Stimulated activated CD8-positive, alpha-beta memory T cell treated with anti-CD3 and anti-CD28 coated beads, Interleukin-7, amount 100 ng/mL, for 1 hour (primary cell): Measurements from ENCODE around the gene SBK2.
A peak's percentile ranks its signal among the peaks of the same experiment; 100 is the strongest.
"Not testable (repeated sequence)": the region's sequence is repeated elsewhere in the genome, so short reads cannot be mapped to it uniquely, and the experiment has no call there.

Experiments
- DNase-seq, 2 donors: peaks; one replicate each; pipeline ENCODE4 v3.0.0-alpha.2; 2020; ENCODE audit warnings: low read depth in 2 of 2

The SBK2 gene

GRCh38 chr19:55536951-55537740, at the start of gene SBK2:
TSS of gene SBK2 (minus strand) at chr19:55537133. CDS start at chr19:55536294, 839 bp downstream.
- DNase-seq = no peak

GRCh38 chr19:55585658-55586339, 48.9 kb upstream of the SBK2 start:
- no peak for DNase-seq

GRCh38 chr19:55584871-55585270, 47.9 kb upstream of the SBK2 start:
- no peak for DNase-seq

DNA sequence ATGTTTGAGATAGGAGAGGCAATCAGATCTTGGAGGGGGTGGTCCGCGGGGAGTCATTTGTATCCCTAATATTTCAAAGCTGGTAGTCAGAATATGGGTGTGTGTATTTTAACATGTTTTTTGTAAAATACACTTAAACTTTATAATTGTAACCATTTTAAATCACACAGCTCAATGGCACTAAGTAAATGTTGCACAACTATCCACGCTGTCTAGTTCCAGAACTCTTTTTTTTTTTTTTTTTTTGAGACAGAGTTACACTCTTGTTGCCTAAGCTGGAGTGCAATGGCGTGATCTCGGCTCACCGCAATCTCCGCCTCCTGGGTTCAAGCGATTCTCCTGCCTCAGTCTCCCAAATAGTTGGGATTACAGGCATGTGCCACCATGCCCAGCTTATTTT, 47.0 kb upstream of the SBK2 start:
- DNase-seq = not testable (repeated sequence)

- not testable (repeated sequence) for DNase-seq
These were observed 45.4 kb upstream of the SBK2 start for GRCh38 chr19:55582284-55582683.

GRCh38 chr19:55581823-55582223, 44.9 kb upstream of the SBK2 start:
- no peak for DNase-seq

- no peak for DNase-seq
These were observed 44.4 kb upstream of the SBK2 start for GRCh38 chr19:55581145-55581822.

DNA sequence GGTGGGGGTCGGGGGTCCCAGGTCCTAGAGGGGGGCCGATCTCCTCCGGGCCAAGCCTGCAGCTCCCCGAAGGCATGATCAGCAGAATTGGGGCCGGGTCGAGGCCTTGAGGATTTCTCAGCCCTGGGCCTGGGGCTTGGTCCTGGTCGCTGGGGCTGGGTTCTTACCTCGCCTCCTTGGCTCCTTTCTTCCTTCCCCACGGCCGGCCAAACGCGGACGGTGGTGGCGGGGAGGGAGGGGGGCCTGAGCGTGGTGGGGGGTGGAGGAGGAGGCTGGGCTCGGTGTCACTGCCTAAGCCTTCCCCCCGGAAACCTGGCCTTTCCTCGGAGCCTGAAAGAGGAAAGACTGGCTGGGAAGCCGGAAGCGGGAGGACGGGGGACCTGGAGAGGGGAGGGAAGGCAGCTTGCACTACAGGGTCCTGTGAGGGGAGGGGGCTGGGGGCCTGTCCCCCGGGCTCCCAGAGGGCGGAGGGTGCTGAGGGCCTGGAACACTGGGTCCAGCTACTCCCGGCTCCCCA, 43.8 kb upstream of the SBK2 start, which contains the start of gene ZNF579:
ZNF579 (minus strand) TSS at position 221 of the 517 bp plus-strand sequence. CDS start 1,209 bp downstream, outside the sequence.
- DNase-seq = peak; percentile 46 to 52

DNA sequence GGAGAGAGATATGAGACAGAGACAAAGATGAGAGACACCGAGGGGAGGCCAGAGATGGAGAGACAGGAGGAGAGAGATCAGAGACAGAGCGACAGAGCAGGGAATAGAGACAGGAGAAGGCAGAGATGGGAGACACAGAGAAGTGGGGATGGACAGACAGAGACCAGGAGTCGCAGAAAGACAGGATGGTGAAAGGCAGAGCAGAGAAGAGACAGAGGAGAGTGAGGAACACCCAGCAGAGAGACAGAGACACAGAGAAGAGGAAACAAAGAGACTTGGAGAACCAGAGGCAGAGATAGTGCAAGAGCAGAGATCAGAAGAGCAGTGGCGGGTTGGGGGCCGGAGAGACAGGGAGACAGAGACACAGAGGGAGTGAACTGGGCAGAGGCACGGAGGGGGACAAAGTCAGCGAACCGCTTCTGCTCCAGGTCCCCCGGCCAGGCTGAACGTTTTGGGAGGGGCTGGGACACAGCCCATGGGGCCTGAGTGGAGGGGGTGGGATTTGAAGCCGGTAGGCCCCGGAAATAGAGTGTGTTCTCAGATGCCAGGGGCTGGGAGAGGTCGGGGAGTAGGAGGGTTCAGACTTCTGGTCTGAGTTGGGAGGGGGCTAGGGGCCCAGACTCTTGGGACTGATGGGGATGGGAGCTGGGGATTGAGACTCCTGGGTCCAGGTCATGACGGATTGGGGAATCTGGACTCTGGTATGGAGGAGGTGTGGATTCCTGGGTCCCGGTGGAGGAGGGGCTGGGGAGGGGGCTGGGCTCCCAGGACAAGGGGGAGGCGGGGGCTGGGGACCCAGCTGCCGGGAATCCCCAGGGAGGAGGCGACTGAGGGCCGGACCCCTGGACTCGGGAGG, 43.1 kb upstream of the SBK2 start:
- DNase-seq = no peak

- DNase-seq = no peak
These were observed 42.1 kb upstream of the SBK2 start for GRCh38 chr19:55578761-55579747.

DNA sequence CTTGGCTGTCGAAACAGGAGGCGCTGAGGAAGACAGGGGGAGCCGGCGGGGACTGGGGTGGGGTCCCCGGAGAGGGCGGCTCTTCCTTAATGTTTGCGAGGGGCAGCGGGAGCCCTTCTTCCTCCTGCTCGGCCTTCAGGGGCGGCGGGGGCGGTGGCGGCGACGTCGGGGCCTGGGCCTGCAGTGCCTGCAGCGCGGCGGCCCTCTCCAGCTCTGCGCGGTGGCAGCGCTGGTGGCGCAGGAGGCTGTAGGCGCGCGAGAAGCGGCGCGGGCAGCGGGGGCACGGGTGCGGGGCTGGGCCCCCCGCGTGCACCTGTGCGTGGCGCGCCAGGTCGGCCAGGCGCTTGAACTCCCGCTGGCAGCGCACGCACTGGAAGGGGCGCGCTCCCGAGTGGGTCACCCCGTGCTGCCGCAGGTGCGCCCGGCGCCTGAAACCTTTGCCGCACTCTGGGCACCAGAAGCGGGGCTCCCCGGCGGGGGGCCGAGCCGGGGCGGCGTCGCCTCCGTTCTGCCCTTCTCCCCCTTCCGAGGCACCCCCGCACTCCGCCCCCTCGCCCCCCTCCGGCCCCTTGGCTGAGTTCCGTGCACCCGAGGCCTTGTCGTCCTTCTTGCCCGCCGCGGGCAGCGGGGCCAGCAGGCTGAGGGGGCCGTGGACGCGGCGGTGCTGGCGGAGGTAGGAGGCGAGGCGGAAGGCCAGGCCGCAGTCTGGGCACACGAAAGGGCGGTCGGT, 41.3 kb upstream of the SBK2 start:
- no peak for DNase-seq

DNA sequence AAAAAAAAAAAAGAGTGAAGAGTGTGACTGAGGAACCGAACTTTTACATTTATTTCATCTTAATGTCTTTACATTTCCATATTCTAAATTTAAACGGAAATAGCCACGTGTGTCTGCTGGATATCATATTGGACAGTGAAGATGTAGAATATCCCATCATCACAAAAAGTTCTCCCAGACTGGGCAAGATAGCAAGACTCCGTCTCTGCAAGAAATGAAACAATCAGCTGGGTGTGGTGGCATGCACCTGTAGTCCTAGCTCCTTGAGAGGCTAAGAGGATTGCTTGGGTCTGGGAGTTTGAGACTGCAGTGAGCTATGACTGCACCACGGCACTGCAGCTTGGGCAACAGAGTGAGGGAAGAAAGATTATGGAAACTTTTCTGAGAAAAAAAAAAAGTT, 39.8 kb upstream of the SBK2 start:
- no peak for DNase-seq

- not testable (repeated sequence) for DNase-seq
These were observed 37.0 kb upstream of the SBK2 start for GRCh38 chr19:55573929-55574328.

GRCh38 chr19:55569477-55569876, 32.5 kb upstream of the SBK2 start:
- not testable (repeated sequence) for DNase-seq

DNA sequence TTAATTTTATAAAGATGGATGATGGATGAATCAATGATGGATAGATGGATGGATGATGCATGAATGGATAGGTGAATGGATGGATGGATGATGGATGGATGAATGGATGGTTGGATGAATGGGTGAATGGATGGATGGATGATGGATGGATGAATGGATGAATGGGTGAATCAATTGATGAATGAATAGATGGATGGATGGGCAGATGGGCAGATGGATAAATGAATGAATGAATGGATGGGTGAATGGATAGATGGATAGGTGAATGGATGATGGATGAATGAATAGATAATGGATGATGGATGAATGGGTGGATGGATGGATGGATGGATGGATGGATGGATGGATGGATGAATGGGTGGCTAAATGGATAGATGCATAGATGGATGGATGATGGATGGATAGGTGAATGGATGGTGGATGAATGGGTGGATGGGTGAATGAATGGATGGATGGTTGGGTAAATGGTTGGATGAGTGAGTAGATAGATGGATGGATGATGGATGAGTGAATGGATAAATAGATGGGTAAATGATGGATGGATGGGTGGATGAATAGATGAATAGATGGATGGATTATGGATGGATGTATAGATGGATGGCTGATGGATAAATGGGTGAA, 30.9 kb upstream of the SBK2 start:
- DNase-seq = no peak

GRCh38 chr19:55566823-55567222, 29.9 kb upstream of the SBK2 start:
- DNase-seq = no peak

DNA sequence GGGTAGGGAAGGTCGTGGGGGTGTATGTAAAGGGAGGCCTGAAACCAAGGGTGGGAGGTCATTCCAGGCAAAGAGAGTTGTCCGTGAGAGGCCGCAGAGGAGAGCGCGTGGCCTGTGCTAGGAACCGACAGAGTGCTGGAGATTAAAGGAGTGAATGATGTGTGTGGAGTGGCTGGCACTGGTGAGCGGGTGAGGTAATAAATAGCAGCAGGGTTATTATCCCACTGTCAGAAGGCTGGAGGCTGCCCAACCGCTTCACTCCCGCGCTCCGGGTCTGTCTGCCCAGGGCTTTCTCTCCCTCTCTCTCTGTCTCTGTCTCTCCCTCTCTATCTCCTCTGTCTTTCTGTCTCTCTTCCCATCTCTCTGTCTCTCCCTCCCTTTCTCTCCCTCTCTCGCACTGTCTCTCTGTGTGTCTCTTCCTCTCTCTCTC, 26.3 kb upstream of the SBK2 start:
- no peak for DNase-seq

- no peak for DNase-seq
These were observed 22.8 kb upstream of the SBK2 start for GRCh38 chr19:55559684-55560083.

DNA sequence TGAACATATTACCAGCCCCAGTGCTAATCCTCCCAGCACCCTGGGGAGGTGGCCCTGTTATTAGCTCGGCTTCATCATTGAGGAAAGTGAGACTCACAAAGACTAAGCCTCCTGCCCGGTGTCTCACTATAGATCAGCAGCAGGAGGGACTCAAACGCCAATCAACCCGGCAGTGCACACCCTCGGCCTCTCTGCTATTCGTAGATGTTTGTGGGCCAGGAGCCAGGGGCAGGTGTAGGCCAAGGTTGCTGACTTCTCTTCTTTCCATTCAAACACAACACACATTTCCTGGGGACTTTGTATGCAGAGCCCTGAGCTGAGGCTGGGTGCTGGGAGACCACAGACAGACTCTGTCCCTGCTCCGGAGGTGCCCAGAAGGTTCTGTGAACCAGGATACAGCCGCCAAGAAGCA, 17.8 kb upstream of the SBK2 start:
- no peak for DNase-seq
